DOHH2 (cell line): ENCODE measurements around the gene TGFBR2.
A peak's percentile ranks its signal among the peaks of the same experiment; 100 is the strongest.

Experiments
- H3F3A ChIP-seq: fragments of 200-600 bp; sonication (generic), shearing (Covaris generic); 2 replicates; pipeline ENCODE4 v1.6.0; 2016; ENCODE audit warnings: antibody characterized with exemption, mild to moderate bottlenecking; ENCODE audit not compliant: control insufficient read depth, insufficient read depth
- H3K27ac ChIP-seq: fragments of 200-600 bp; sonication (generic); 2 replicates; pipeline ENCODE4 v1.5.1; 2014; ENCODE audit warnings: low read depth, mild to moderate bottlenecking, low read length, moderate library complexity
- H3K27me3 ChIP-seq: fragments of 200-600 bp; sonication (generic); 2 replicates; pipeline ENCODE4 v1.6.1; 2014; ENCODE audit warnings: mild to moderate bottlenecking, low read length, mixed read lengths; ENCODE audit not compliant: control insufficient read depth
- H3K36me3 ChIP-seq: fragments of 200-600 bp; sonication (generic); 2 replicates; pipeline ENCODE4 v1.6.1; 2014; ENCODE audit warnings: mild to moderate bottlenecking, low read length, moderate library complexity, mixed read lengths; ENCODE audit not compliant: control insufficient read depth
- H3K4me1 ChIP-seq: fragments of 200-600 bp; sonication (generic); 2 replicates; pipeline ENCODE4 v1.6.1; 2014; ENCODE audit warnings: mild to moderate bottlenecking, low read length, mixed read lengths; ENCODE audit not compliant: control insufficient read depth
- H3K4me2 ChIP-seq: fragments of 200-600 bp; sonication (generic); 2 replicates; pipeline ENCODE4 v1.6.0; 2014; ENCODE audit warnings: mild to moderate bottlenecking, low read length, moderate library complexity
- H3K4me3 ChIP-seq: fragments of 200-600 bp; sonication (generic); 2 replicates; pipeline ENCODE4 v1.5.1; 2014; ENCODE audit warnings: mild to moderate bottlenecking, low read length, mixed read lengths
- H3K79me2 ChIP-seq: fragments of 200-600 bp; sonication (generic); 2 replicates; pipeline ENCODE4 v1.6.1; 2014; ENCODE audit warnings: mild to moderate bottlenecking, low read length, mixed read lengths; ENCODE audit not compliant: control insufficient read depth
- H3K9me2 ChIP-seq: fragments of 200-600 bp; sonication (generic); replicated peaks from 2 replicates; pipeline ENCODE4 v1.6.1; 2014; ENCODE audit warnings: mild to moderate bottlenecking, low read length, mixed read lengths; ENCODE audit not compliant: control insufficient read depth
- H3K9me3 ChIP-seq: fragments of 200-600 bp; sonication (generic); 2 replicates; pipeline ENCODE4 v1.6.1; 2014; ENCODE audit warnings: antibody characterized with exemption, low read length, mixed read lengths; ENCODE audit not compliant: control insufficient read depth, insufficient read depth
- H4K20me1 ChIP-seq: fragments of 200-600 bp; sonication (generic); 2 replicates; pipeline ENCODE4 v1.6.0; 2014; ENCODE audit warnings: low read depth, mild to moderate bottlenecking, antibody characterized with exemption, low read length, moderate library complexity; ENCODE audit not compliant: control insufficient read depth, insufficient read depth
- CTCF ChIP-seq: fragments of 200-600 bp; sonication (generic); IDR thresholded peaks from one replicate; pipeline ENCODE4 v1.5.1; 2014; ENCODE audit warnings: antibody characterized with exemption, mild to moderate bottlenecking, low read depth, low read length; ENCODE audit not compliant: poor library complexity, severe bottlenecking
- EZH2phosphoT487 ChIP-seq: fragments of 200-600 bp; sonication (generic); IDR thresholded peaks from 2 replicates; pipeline ENCODE4 v1.6.1; 2017; ENCODE audit warnings: borderline replicate concordance, mild to moderate bottlenecking, antibody characterized with exemption, low read length, moderate library complexity, mixed read lengths

The TGFBR2 gene

GRCh38 chr3:30634761-30635735 lies 28.6 kb downstream of the TGFBR2 start:
- peaks cover 12% of the 10 kb centered on the region; the same call in 1 of the 2 replicates for H3F3A ChIP-seq
- H3K9me3 ChIP-seq: no peaks in the 10 kb centered on the region
- no peak for TF ChIP-seq EZH2phosphoT487
- peaks cover 97% of the 10 kb centered on the region for H3K4me1 ChIP-seq
- peaks cover 84% of the 10 kb centered on the region for H3K79me2 ChIP-seq
- H3K4me3 ChIP-seq: peak overlapping the region; percentile 47
- H3K4me2 ChIP-seq: peak overlapping the region; percentile 63
- no peaks in the 10 kb centered on the region for H4K20me1 ChIP-seq
- H3K36me3 ChIP-seq: peaks cover 11% of the 10 kb centered on the region
- no peaks in the 10 kb centered on the region for H3K27me3 ChIP-seq
- no peaks in the 10 kb centered on the region for H3K9me2 ChIP-seq
- peak overlapping the region; percentile 48 for H3K27ac ChIP-seq

DNA sequence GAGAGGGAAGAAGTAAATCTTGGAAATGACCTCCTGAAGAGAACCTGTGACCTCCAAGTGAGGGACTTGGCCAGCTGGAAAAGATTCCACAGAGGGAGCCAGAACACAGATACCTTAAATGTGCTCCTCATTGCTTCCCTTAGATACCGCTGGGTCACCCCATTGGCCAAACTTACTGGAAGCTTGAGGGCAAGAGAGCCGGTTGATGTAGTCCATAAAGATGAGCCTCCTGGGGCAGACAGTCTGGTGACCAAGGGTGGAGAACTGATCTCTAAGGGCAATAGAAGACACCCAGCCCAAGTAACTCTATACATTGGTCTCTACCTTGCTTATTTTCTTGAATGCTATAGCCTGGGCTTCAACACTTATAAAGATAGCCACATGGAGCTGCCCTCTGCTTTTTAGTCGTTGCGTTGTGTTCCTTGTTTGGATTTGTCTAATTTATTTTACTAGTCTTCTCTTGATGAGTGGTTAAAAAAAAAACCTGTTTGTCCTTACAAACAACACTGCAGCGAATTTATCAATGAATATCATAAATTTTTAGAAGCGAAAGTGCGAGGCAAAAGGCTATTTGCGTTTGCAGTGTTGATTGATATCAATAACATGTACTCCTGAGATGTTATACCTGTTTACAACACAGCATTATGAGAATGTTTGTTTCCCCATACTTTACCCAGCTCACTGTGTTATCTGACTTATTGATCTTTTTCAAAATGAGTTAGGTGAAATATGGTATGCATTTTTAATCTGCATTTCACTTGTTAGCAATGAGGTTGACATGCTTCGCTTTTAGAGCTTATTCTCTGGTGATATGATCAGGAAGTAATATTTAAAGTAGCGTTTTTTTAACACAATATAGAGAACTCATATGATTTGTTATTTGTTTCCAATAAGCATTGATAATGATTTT lies 31.2 kb downstream of the TGFBR2 start:
- Histone ChIP-seq H3K9me3 (no peaks in the 10 kb centered on the region), H4K20me1 (0 out of 2 replicates have a peak, but pooled peaks cover 9% of the 10 kb centered on the region), H3K36me3 (peaks cover 4% of the 10 kb centered on the region; the same call in 1 of the 2 replicates), H3F3A (peaks cover 15% of the 10 kb centered on the region), H3K27me3 (no peaks in the 10 kb centered on the region), H3K4me2 (peak overlapping the region; percentile 85), H3K27ac (no peak overlapping the region; the same call in 1 of the 2 replicates), H3K4me1 (peaks cover 97% of the 10 kb centered on the region), H3K79me2 (peaks cover 90% of the 10 kb centered on the region), H3K4me3 (no peak overlapping the region), H3K9me2 (no peaks in the 10 kb centered on the region)
- TF ChIP-seq EZH2phosphoT487 (no peak), CTCF (no peak)

DNA sequence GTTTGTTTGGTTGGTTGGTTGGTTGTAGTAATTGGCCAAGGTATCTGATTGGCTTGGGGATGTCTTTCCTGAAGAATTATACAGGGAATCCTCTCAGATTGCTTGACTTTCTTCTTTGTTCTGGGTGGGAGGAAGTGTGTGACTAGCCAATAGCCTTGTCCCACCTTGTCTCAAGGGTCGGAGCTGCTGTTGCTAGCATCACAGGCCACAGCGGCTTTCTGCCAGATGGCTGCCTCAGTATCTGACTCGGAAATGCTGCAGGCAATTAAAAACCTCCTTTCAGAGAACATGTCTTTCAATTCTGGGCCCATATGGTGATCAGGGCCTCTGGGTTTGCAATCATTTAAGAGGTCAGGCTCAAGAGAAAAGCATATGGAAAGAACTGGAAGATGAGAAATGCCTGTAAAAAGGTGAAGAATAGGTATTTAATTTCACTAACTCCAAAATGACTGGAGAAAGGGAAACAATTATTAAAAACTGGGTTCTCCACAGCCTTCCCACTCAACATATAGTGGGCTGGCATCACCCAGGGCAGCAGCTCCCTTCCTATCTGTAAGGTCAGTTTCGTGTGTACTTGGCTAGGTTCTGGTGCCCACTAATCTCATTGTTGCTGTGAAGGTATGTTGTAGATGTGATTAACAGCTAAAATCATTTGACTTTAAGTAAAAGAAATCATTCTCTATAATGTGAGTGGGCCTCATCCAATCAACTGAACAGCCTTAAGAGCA lies 32.4 kb downstream of the TGFBR2 start:
- Histone ChIP-seq H3K79me2 (peaks cover 82% of the 10 kb centered on the region), H3K9me2 (no peaks in the 10 kb centered on the region), H3K36me3 (peaks cover 3% of the 10 kb centered on the region; the same call in 1 of the 2 replicates), H3K4me3 (peak overlapping the region; percentile 0; the same call in 1 of the 2 replicates), H3K4me1 (peaks cover 99% of the 10 kb centered on the region), H3K27ac (peak overlapping the region; percentile 87; the same call in 1 of the 2 replicates), H3K9me3 (no peaks in the 10 kb centered on the region), H4K20me1 (0 out of 2 replicates have a peak, but pooled peaks cover 9% of the 10 kb centered on the region), H3K4me2 (peak overlapping the region; percentile 85), H3K27me3 (no peaks in the 10 kb centered on the region), H3F3A (peaks cover 27% of the 10 kb centered on the region)
- no peak for TF ChIP-seq EZH2phosphoT487
- TF ChIP-seq CTCF: no peak
